ENCODE measurements around the gene TEX13B.
"Not testable (repeated sequence)": the region's sequence is repeated elsewhere in the genome, so short reads cannot be mapped to it uniquely, and the experiment has no call there.

The TEX13B gene

GRCh38 chrX:107978071-107978470 is 4.1 kb downstream of the TEX13B start:
- Histone ChIP-seq H3K9me3 (ENCODE audit: insufficient read depth, low read length) (no peaks in the 10 kb centered on the region), H3K36me3 (ENCODE audit: low read length) (no peaks in the 10 kb centered on the region), H3K9ac (ENCODE audit: low read length) (no peak overlapping the region), H3K27ac (ENCODE audit: low read depth, low read length) (no peak overlapping the region), H3F3A (ENCODE audit: insufficient read depth) (no peaks in the 10 kb centered on the region), H3K79me2 (ENCODE audit: insufficient read depth, low read length) (no peaks in the 10 kb centered on the region), H3K4me2 (ENCODE audit: low read depth, low read length, poor library complexity, severe bottlenecking) (no peak overlapping the region), H3K4me3 (ENCODE audit: insufficient read depth, low read length, poor library complexity, severe bottlenecking) (no peak overlapping the region), H4K20me1 (ENCODE audit: low read depth, low read length) (no peaks in the 10 kb centered on the region), H2AFZ (ENCODE audit: low read depth, low read length, severe bottlenecking) (no peak overlapping the region), H3K27me3 (ENCODE audit: low read length) (no peaks in the 10 kb centered on the region), H3K9me2 (replicated peaks; ENCODE audit: insufficient read depth, low read length) (no peaks in the 10 kb centered on the region)
- TF ChIP-seq EZH2phosphoT487 (conservative IDR thresholded peaks at IDR 0.05; ENCODE audit: low read length), result no peak
- TF ChIP-seq CTCF (IDR thresholded peaks at IDR 0.05; ENCODE audit: insufficient read depth, low read length, poor library complexity, severe bottlenecking), result no peak

DNA sequence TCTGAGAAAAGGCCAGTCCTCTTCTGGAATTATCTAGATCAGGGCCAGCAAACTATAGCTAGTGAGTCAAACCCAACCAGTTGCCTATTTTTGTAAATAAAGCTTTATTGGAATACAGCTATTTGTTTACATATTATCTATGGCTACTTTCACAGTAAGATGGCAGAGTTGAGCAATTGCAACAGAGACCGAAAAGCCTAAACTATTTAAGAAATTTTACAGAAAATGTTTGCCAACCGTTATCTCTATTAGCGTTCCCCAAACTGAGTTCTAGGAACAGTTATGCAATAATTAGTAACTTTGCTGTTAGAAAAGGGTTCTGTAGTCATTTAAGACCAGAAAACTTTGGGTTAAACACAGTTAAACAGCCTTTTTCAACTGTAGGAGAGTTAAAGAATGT is 10.5 kb downstream of the TEX13B start:
- Histone ChIP-seq H4K20me1 (ENCODE audit: low read depth, low read length) (no peaks in the 10 kb centered on the region), H3K4me3 (ENCODE audit: insufficient read depth, low read length, poor library complexity, severe bottlenecking) (no peak overlapping the region), H3K27me3 (ENCODE audit: low read length) (no peaks in the 10 kb centered on the region), H3K79me2 (ENCODE audit: insufficient read depth, low read length) (no peaks in the 10 kb centered on the region), H3F3A (ENCODE audit: insufficient read depth) (no peaks in the 10 kb centered on the region), H2AFZ (ENCODE audit: low read depth, low read length, severe bottlenecking) (no peak overlapping the region), H3K9ac (ENCODE audit: low read length) (no peak overlapping the region), H3K9me3 (ENCODE audit: insufficient read depth, low read length) (no peaks in the 10 kb centered on the region), H3K4me2 (ENCODE audit: low read depth, low read length, poor library complexity, severe bottlenecking) (no peak overlapping the region), H3K36me3 (ENCODE audit: low read length) (no peaks in the 10 kb centered on the region), H3K9me2 (replicated peaks; ENCODE audit: insufficient read depth, low read length) (no peaks in the 10 kb centered on the region), H3K27ac (ENCODE audit: low read depth, low read length) (no peak overlapping the region)
- TF ChIP-seq CTCF (IDR thresholded peaks at IDR 0.05; ENCODE audit: insufficient read depth, low read length, poor library complexity, severe bottlenecking), result no peak

- H3F3A ChIP-seq (ENCODE audit: insufficient read depth), result no peaks in the 10 kb centered on the region
- TF ChIP-seq CTCF (IDR thresholded peaks at IDR 0.05; ENCODE audit: insufficient read depth, low read length, poor library complexity, severe bottlenecking) (no peak), EZH2phosphoT487 (conservative IDR thresholded peaks at IDR 0.05; ENCODE audit: low read length) (no peak)
- H3K27me3 ChIP-seq (ENCODE audit: low read length), result no peaks in the 10 kb centered on the region
- H3K36me3 ChIP-seq (ENCODE audit: low read length), result no peaks in the 10 kb centered on the region
- H3K9me2 ChIP-seq (replicated peaks; ENCODE audit: insufficient read depth, low read length), result no peaks in the 10 kb centered on the region
- H3K9ac ChIP-seq (ENCODE audit: low read length), result no peak overlapping the region
- H3K79me2 ChIP-seq (ENCODE audit: insufficient read depth, low read length), result no peaks in the 10 kb centered on the region
- H4K20me1 ChIP-seq (ENCODE audit: low read depth, low read length), result no peaks in the 10 kb centered on the region
- H3K4me2 ChIP-seq (ENCODE audit: low read depth, low read length, poor library complexity, severe bottlenecking), result no peak overlapping the region
- H2AFZ ChIP-seq (ENCODE audit: low read depth, low read length, severe bottlenecking), result no peak overlapping the region
- H3K4me3 ChIP-seq (ENCODE audit: insufficient read depth, low read length, poor library complexity, severe bottlenecking), result no peak overlapping the region
- H3K9me3 ChIP-seq (ENCODE audit: insufficient read depth, low read length), result no peaks in the 10 kb centered on the region
- H3K27ac ChIP-seq (ENCODE audit: low read depth, low read length), result no peak overlapping the region
Observed at GRCh38 chrX:107970073-107970472, 12.1 kb downstream of the TEX13B start.

DNA sequence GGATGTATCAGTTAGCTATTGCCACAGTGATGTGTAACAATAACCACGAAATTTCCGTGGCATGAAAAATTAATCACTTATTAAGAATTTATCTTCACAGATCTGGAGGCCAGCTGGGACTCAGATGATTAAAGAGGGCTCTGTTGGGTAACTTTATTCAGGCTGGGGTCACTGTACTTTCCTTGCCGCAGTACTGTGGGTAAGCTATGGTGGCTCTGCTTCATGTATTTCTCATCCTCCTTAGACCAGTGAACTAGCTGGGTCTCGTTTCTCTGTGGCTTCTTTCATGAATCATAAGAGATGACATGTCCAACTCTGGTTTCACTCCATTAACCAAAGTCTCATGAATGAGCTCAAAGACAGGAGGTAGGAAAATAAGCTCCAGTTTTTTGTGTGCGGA is 13.5 kb downstream of the TEX13B start:
- no peak overlapping the region for H3K4me2 ChIP-seq (ENCODE audit: low read depth, low read length, poor library complexity, severe bottlenecking)
- no peaks in the 10 kb centered on the region for H3K27me3 ChIP-seq (ENCODE audit: low read length)
- TF ChIP-seq CTCF (IDR thresholded peaks at IDR 0.05; ENCODE audit: insufficient read depth, low read length, poor library complexity, severe bottlenecking), result no peak
- no peak for TF ChIP-seq EZH2phosphoT487 (conservative IDR thresholded peaks at IDR 0.05; ENCODE audit: low read length)
- no peaks in the 10 kb centered on the region for H3F3A ChIP-seq (ENCODE audit: insufficient read depth)
- no peaks in the 10 kb centered on the region for H3K79me2 ChIP-seq (ENCODE audit: insufficient read depth, low read length)
- H4K20me1 ChIP-seq (ENCODE audit: low read depth, low read length), result no peaks in the 10 kb centered on the region
- no peak overlapping the region for H3K9ac ChIP-seq (ENCODE audit: low read length)
- H3K9me3 ChIP-seq (ENCODE audit: insufficient read depth, low read length), result no peaks in the 10 kb centered on the region
- no peaks in the 10 kb centered on the region for H3K9me2 ChIP-seq (replicated peaks; ENCODE audit: insufficient read depth, low read length)
- H3K4me3 ChIP-seq (ENCODE audit: insufficient read depth, low read length, poor library complexity, severe bottlenecking), result no peak overlapping the region
- no peaks in the 10 kb centered on the region for H3K36me3 ChIP-seq (ENCODE audit: low read length)
- no peak overlapping the region for H2AFZ ChIP-seq (ENCODE audit: low read depth, low read length, severe bottlenecking)
- no peak overlapping the region for H3K27ac ChIP-seq (ENCODE audit: low read depth, low read length)

GRCh38 chrX:107955337-107955736 is 26.8 kb downstream of the TEX13B start:
- not testable (repeated sequence) for H3K4me2 ChIP-seq (ENCODE audit: low read depth, low read length, poor library complexity, severe bottlenecking); H3K79me2 ChIP-seq (ENCODE audit: insufficient read depth, low read length); H3K9me3 ChIP-seq (ENCODE audit: insufficient read depth, low read length); H3K4me3 ChIP-seq (ENCODE audit: insufficient read depth, low read length, poor library complexity, severe bottlenecking); H3K9ac ChIP-seq (ENCODE audit: low read length); H3K27ac ChIP-seq (ENCODE audit: low read depth, low read length); H3K9me2 ChIP-seq (replicated peaks; ENCODE audit: insufficient read depth, low read length); H3K27me3 ChIP-seq (ENCODE audit: low read length); H3F3A ChIP-seq (ENCODE audit: insufficient read depth); H3K36me3 ChIP-seq (ENCODE audit: low read length); H2AFZ ChIP-seq (ENCODE audit: low read depth, low read length, severe bottlenecking); H4K20me1 ChIP-seq (ENCODE audit: low read depth, low read length)
